Transverse colon (tissue), 4 donors: Measurements from ENCODE around the gene TCERG1L. TPM values are rescaled to one million over a fixed set of nuclear protein-coding genes. Genes with fewer than 3 reads are reported as not detected.

ENCODE experiments used
- DNase-seq: peaks from one replicate; pipeline ENCODE4 v3.0.0-alpha.2; 2019
- H3K27ac ChIP-seq, 4 donors: fragments of 200-600 bp; sonication (generic); 2 replicates each; pipeline ENCODE4 v1.5.1; 2016 to 2018; ENCODE audit warnings: inconsistent platforms in 4 of 4
- H3K27me3 ChIP-seq: fragments of 200-600 bp; sonication (generic); 2 replicates; pipeline ENCODE4 v1.5.1; 2017; ENCODE audit warnings: inconsistent platforms
- H3K36me3 ChIP-seq, 4 donors: fragments of 200-600 bp; sonication (generic); 2 replicates each; pipeline ENCODE4 v1.5.1; 2017 to 2019; ENCODE audit warnings: inconsistent platforms in 4 of 4
- H3K4me1 ChIP-seq, 4 donors: fragments of 200-600 bp; sonication (generic); 2 replicates each; pipeline ENCODE4 v1.5.1; 2017 to 2020; ENCODE audit warnings: inconsistent platforms in 4 of 4
- H3K4me3 ChIP-seq, 4 donors: fragments of 200-600 bp; sonication (generic); 1 replicate in 1 of 4; 2 replicates in 3 of 4; pipeline versions ENCODE4 v1.5.1 to v1.6.1; 2017 to 2019; ENCODE audit warnings: inconsistent platforms in 4 of 4
- H3K9me3 ChIP-seq, 2 donors: fragments of 200-600 bp; sonication (generic); 2 replicates each; pipeline ENCODE4 v1.5.1; 2017 to 2019; ENCODE audit warnings: inconsistent platforms in 2 of 2
- CTCF ChIP-seq, 5 experiments: fragments of 200-600 bp in 3 of 5; fragments of 450-650 bp in 2 of 5; sonication (generic) in 3 of 5; IDR thresholded peaks; 1 replicate in 2 of 5; 2 replicates in 3 of 5; pipeline ENCODE4 v1.5.1; 2016 to 2017; ENCODE audit warnings: antibody characterized with exemption in 5 of 5, inconsistent platforms in 3 of 5, mild to moderate bottlenecking in 2 of 5, moderate library complexity in 1 of 5
- EP300 ChIP-seq: sonication (generic); formaldehyde crosslinking; IDR thresholded peaks from one replicate; pipeline ENCODE4 v1.6.1; 2017; ENCODE audit warnings: antibody characterized with exemption, low read depth
- POLR2A ChIP-seq: fragments of 450-650 bp; IDR thresholded peaks from one replicate; pipeline ENCODE4 v1.6.1; 2016; ENCODE audit warnings: antibody characterized with exemption, mild to moderate bottlenecking, moderate library complexity
- POLR2AphosphoS5 ChIP-seq, 3 donors: sonication (generic); formaldehyde crosslinking; IDR thresholded peaks; one replicate each; pipeline ENCODE4 v1.6.1; 2016; ENCODE audit warnings: antibody characterized with exemption in 3 of 3
- WGBS, 2 donors: methylation state at CpG; one replicate each; pipeline ENCODE4 v1.1.5; 2018; ENCODE audit warnings: low coverage in 1 of 2; 5-methylcytosine and 5-hydroxymethylcytosine counted together
- in situ Hi-C, 4 donors: fragments of 200-750 bp; cut with MboI; loops; one replicate each; pipeline versions ENCODE4 v1.15.0 to v1.15.1; 2017; ENCODE audit warnings: low sequenced_read_pairs in 3 of 4, low pct_ligation_motif_present in 1 of 4, low pct_unique_long_range_greater_than_20kb in 1 of 4
- intact Hi-C: fragments of 100-400 bp; cut with DNase I; formaldehyde crosslinking; loops from one replicate; pipeline ENCODE4 v1.15.1; 2023; ENCODE audit warnings: low total_unique reads
- total RNA-seq, 4 donors: library from RNA; depleted of rRNA; stranded (reverse); fragments of >200 nt; gene quantifications; one replicate each; pipeline ENCODE4 v1.1.0, GENCODE V29; 2016

TCERG1L gene
- total RNA-seq, 4 donors from 2014 or later: 0.16 TPM; not detected in 3

DNA sequence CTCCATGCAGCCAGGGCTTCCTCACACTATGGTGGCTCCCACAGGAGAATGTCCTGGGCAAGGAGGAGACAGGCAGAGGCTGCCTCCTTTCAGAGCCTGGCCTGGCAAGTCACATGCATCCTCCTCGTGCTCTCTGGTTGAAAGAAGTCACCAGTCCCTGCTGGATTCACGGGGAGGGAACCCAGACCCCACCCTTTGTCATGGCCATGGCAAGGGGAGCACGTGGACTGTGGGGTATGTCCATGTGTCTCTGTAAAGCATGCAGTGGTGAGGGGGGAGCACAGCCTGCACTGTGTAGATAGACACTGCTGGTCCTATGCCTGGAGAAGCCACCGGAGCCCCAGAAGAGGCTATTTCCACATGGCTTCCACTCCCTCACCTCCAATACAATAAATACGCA is 225.0 kb downstream of the TCERG1L start:
- H3K9me3 ChIP-seq: no peaks in the 10 kb centered on the region
- H3K27me3 ChIP-seq: no peaks in the 10 kb centered on the region
- 75 to 93% methylated on average over 2 to 5 of the region's 5 CpGs for WGBS, 2 donors
- no peak for TF ChIP-seq EP300
- no peak for TF ChIP-seq POLR2A
- TF ChIP-seq POLR2AphosphoS5 (IDR thresholded peaks at IDR 0.05): no peak
- TF ChIP-seq CTCF (IDR thresholded peaks at IDR 0.05): no peak
- intact Hi-C loops (no loop called here), in situ Hi-C loops (no loop called here)
- no peak overlapping the region for H3K4me3 ChIP-seq
- no peak for DNase-seq
- no peaks in the 10 kb centered on the region for H3K36me3 ChIP-seq
- no peak overlapping the region for H3K27ac ChIP-seq
- H3K4me1 ChIP-seq: no peaks in the 10 kb centered on the region

- H3K27ac ChIP-seq: no peak overlapping the region
- DNase-seq: no peak
- no peaks in the 10 kb centered on the region for H3K9me3 ChIP-seq
- TF ChIP-seq EP300 (no peak), CTCF (IDR thresholded peaks at IDR 0.05) (no peak), POLR2A (no peak)
- in situ Hi-C loops: no loop called here
- H3K27me3 ChIP-seq: no peaks in the 10 kb centered on the region
- 63% methylated on average over 6 of the region's 6 CpGs; no CpG with 5 or more reads in 1 of the 2 donors for WGBS, 2 donors
- intact Hi-C loops: no loop called here
- H3K4me1 ChIP-seq: no peaks in the 10 kb centered on the region
- no peak overlapping the region for H3K4me3 ChIP-seq
- no peaks in the 10 kb centered on the region for H3K36me3 ChIP-seq
Measured at GRCh38 chr10:131086094-131086493, 225.4 kb downstream of the TCERG1L start.

GRCh38 chr10:131085091-131085860 is 226.2 kb downstream of the TCERG1L start:
- Histone ChIP-seq H3K9me3 (no peaks in the 10 kb centered on the region), H3K36me3 (no peaks in the 10 kb centered on the region), H3K4me3 (no peak overlapping the region), H3K4me1 (no peaks in the 10 kb centered on the region), H3K27me3 (no peaks in the 10 kb centered on the region), H3K27ac (no peak overlapping the region)
- WGBS, 2 donors: 75 to 100% methylated on average over 2 to 21 of the region's 21 CpGs
- in situ Hi-C loops: no loop called here
- intact Hi-C loops: no loop called here
- TF ChIP-seq EP300 (no peak), POLR2AphosphoS5 (IDR thresholded peaks at IDR 0.05) (no peak), POLR2A (no peak), CTCF (IDR thresholded peaks at IDR 0.05) (no peak)
- no peak for DNase-seq

DNA sequence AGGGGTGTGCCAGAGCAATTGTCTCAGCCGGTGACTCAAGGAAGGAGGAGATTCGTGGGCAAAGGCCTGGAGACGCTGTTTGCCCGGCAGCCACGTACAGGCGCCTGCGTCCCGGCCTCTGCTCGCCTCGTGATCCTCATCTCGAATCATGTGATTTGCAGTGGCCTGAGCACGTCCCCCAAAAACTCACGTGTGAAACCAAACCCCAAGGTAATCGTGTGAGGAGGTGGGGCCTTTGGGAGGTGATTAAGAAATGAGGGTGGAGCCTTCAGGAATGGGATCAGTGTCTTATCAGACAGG is 226.8 kb downstream of the TCERG1L start:
- intact Hi-C loops (no loop called here), in situ Hi-C loops (no loop called here)
- 83% methylated on average over 14 of the region's 14 CpGs; no CpG with 5 or more reads in 1 of the 2 donors for WGBS, 2 donors
- no peaks in the 10 kb centered on the region for H3K36me3 ChIP-seq
- no peak overlapping the region for H3K4me3 ChIP-seq
- TF ChIP-seq EP300 (no peak), POLR2A (no peak), POLR2AphosphoS5 (IDR thresholded peaks at IDR 0.05) (no peak), CTCF (IDR thresholded peaks at IDR 0.05) (no peak)
- no peak overlapping the region for H3K27ac ChIP-seq
- H3K4me1 ChIP-seq: no peaks in the 10 kb centered on the region
- DNase-seq: no peak
- H3K9me3 ChIP-seq: no peaks in the 10 kb centered on the region
- no peaks in the 10 kb centered on the region for H3K27me3 ChIP-seq
